ENCODE results near the gene F12.

Gene F12

DNA sequence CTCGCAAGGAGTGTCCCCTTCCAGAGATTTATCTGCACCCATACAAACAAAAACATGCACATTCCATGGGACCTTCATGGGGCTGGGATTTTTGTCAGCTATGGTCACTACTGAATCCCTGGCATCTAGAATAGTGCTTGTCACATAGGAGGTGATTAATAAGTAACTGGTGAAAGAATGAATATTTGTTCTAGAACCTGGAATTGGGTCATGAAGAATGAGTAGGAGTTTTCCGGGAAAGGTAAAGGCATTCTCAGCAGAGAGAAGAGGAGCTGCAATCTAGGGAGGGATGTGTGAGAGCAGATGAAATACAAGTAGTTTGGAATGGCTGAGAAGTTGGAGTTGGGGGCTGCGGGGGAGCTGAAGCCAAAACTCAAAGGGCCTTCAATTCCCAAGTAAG, 55.1 kb downstream of the F12 start:
- DNase-seq: no peak

DNA sequence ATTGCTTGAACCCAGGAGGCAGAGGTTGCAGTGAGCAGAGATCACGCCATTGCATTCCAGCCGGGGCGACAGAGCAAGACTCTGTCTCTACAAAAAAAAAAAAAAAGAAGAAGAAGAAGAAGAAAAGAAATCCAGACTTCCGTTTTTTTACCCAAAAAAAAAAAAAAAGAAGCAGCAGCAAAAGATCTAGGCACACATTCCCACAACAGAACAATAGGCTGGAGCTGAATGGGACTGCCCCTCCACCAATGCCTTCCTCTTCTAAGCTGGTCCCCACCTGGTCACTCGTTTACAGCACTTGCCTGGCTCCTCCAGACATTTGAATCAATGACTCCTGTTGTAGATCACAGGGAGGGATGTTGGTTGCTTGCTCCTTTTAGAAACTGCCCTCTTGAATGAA, 56.3 kb downstream of the F12 start:
- DNase-seq: no peak

Measured in SHP77 (cell line).